Epithelial cell of proximal tubule (primary cell): ENCODE data around the gene MBP. TPM values are rescaled to one million over a fixed set of nuclear protein-coding genes. Genes with fewer than 3 reads are reported as not detected.

Experiments
- DNase-seq: peaks from one replicate; pipeline ENCODE4 v3.0.0-alpha.2; 2011; ENCODE audit warnings: low read depth
- H3K4me3 ChIP-seq: 2 replicates; pipeline ENCODE4 v1.5.1; 2011; ENCODE audit warnings: low read depth, mild to moderate bottlenecking, low read length
- CTCF ChIP-seq: conservative IDR thresholded peaks from 2 replicates; pipeline ENCODE4 v1.5.1; 2012; ENCODE audit warnings: low read depth, mild to moderate bottlenecking, low read length
- total RNA-seq: library from RNA; depleted of rRNA; stranded (reverse); fragments of >200 nt; gene quantifications from 2 replicates; pipeline ENCODE4 v1.2.3, GENCODE V29; 2015

The MBP gene
- total RNA-seq, 1 donor from 2014 or later, result 19.1 TPM

DNA sequence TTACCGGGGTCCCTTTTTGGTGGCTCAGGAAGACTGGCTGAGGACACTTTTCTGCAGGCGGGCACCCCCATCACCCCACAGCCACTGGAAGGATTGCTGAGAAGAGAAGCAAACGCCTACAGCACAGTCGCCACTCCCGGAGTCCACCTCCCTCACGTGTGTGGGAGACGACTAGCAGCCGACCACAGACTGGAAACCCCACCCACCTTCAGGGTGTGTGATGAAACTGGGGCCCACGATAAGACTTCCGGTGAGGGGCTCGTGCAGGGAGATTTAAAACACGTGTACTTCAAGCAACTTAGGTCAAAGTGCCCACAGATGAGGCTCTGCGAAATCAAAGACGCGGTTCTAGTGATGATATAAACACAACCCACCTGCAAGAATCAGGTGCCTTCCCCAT, 26.3 kb downstream of the MBP start:
- no peak overlapping the region for H3K4me3 ChIP-seq
- no peak for DNase-seq
- no peak for TF ChIP-seq CTCF

DNA sequence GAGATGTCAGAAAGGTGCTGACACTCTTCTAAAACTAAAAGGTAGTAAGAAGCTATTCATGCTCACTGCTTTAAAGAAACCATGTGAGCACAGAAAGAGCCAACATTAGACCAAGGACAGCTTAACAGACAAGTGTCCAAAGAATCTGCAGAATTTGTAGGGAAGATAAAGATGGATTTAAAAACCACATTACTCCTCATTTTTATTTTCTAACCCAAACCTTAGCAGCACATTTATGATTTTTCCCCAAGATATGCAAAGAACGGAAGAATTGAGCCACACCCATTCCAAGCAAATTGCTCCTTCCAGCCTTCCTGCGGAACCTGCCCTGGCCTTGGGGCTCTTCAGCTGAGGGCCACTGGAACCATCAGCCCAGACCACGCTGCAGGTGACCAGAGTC, 26.9 kb downstream of the MBP start:
- no peak for TF ChIP-seq CTCF
- DNase-seq, result no peak
- no peak overlapping the region for H3K4me3 ChIP-seq

- H3K4me3 ChIP-seq, result no peak overlapping the region
- no peak for TF ChIP-seq CTCF
- no peak for DNase-seq
Measured at GRCh38 chr18:77105028-77105427, 27.6 kb downstream of the MBP start.

DNA sequence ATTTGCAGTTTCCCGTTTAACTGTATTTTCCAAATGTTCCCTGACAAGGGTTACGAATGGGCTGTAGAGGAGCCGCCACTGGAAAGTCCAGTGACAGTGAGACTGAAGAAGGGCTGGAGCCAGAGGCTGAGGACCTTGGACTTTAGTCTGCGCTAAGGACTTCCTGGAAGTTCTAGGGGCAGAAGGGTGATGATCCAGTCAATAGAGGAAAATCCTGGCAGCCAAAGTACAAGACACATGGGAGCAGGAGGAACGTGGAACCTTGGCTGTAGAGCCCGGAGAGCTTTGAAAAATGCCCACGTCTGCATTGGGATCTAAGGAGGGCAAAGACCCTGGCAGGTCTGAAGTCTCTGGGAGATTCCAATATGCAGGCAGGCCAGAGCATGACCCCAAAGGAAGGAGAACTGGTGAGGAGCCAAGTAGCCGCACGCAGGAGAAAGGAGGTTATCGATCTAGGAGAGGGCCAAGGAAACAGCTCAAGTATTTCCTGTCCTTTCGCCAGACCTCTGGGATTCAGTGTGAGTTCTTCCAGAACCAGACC, 28.5 kb downstream of the MBP start:
- H3K4me3 ChIP-seq, result no peak overlapping the region
- DNase-seq, result no peak
- no peak for TF ChIP-seq CTCF

DNA sequence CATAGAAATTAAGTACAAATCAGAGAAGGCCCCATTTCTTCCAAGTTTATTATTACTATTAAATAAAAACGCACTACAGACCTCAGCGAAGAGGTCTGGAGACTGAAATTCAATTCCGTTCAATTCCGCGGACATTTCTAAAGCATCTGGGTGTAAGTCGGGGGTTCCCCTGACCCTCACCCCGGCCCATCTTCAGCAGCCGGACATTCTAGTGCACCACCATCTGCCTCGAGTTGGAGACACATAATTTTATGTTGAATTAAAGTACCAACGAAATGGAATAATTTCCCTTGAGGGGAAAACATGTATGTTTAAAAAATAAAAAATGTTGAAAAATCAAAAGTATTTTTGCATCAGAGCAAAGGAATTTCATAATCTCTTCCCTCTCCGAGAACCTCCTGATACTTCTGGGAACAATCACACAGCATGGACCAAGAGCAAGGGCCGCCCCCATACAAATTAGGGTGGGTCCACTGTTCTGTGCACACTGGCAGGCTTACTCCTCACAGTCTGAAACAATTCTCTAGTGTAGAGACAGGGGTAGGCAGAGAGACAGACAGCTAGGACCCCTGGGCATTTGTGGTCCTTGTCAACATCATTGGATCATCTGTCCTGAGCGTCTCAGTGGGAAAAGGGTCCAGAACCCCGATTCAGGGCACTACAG, 29.3 kb downstream of the MBP start:
- no peak for TF ChIP-seq CTCF
- no peak for DNase-seq
- no peak overlapping the region for H3K4me3 ChIP-seq

DNA sequence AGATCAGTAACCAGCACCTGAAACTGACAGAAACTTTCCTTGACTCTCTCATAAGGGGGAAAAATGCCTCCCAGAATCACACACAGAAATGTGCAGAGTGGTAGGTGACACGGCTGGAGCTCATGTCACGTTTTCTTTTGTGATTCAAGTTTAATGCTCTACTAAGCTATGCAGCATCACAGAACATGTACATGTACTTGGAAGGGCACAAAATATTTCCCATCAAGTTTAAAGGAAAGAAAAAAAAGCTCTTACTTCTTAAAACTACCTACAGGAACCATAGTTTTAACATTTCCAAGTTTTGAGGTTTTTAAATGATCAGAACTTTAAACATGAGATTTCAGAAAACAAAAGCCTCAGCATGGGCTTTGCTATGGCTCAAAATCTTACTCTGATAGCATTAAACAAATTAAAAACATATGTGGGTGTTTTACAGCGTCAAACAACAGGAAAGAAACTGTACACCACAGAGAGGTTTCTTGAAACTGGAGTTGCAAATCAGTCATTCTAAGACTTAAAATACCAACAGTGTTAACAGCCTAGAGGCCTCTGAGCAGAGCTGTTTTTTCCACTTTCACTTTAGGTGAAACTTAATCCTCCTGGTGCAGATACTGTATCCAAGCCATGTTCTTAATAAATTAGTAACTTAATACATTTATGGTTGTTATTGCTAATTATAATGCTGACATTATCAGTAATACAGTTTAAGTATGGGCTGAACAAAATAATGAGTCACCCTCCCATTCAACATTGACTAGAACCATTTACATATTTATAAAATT, 30.1 kb downstream of the MBP start:
- peak overlapping the region; percentile 32 for H3K4me3 ChIP-seq
- DNase-seq, result no peak
- TF ChIP-seq CTCF, result no peak
